ENCODE data around the gene SLC2A11. TPM values are rescaled to one million over a fixed set of nuclear protein-coding genes. Genes with fewer than 3 reads are reported as not detected.
"Not testable (repeated sequence)": the region's sequence is repeated elsewhere in the genome, so short reads cannot be mapped to it uniquely, and the experiment has no call there.

SLC2A11 gene
- total RNA-seq, 1 experiment from 2014 or later, result 18.9 TPM

- H3K36me3 Mint-ChIP-seq (ENCODE audit: insufficient read depth, unreplicated experiment), result peaks cover 8% of the 10 kb centered on the region
- TF ChIP-seq, protein P1, sequence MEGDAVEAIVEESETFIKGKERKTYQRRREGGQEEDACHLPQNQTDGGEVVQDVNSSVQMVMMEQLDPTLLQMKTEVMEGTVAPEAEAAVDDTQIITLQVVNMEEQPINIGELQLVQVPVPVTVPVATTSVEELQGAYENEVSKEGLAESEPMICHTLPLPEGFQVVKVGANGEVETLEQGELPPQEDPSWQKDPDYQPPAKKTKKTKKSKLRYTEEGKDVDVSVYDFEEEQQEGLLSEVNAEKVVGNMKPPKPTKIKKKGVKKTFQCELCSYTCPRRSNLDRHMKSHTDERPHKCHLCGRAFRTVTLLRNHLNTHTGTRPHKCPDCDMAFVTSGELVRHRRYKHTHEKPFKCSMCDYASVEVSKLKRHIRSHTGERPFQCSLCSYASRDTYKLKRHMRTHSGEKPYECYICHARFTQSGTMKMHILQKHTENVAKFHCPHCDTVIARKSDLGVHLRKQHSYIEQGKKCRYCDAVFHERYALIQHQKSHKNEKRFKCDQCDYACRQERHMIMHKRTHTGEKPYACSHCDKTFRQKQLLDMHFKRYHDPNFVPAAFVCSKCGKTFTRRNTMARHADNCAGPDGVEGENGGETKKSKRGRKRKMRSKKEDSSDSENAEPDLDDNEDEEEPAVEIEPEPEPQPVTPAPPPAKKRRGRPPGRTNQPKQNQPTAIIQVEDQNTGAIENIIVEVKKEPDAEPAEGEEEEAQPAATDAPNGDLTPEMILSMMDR (IDR thresholded peaks at IDR 0.05; ENCODE audit: unreplicated experiment), result no peak
- CTCF ChIA-PET, result interaction anchor here (0.6 to 1.9 kb wide), 13 partner anchors 8 to 134 kb away, joined by 3 to 20 read pairs (median 4); partner anchors contain the start of genes CHCHD10, MIF and SLC2A11
Observed at GRCh38 chr22:23850136-23850611, 7.5 kb upstream of the SLC2A11 start.

GRCh38 chr22:23856721-23857605 is 712 bp upstream of the SLC2A11 start:
- TF ChIP-seq, protein P1 (IDR thresholded peaks at IDR 0.05; ENCODE audit: unreplicated experiment), result no peak
- no TSS peak for BruUV-seq (replicated peaks)
- H3K4me1 Mint-ChIP-seq (ENCODE audit: low read depth, unreplicated experiment), result peaks cover 21% of the 10 kb centered on the region
- peaks cover 22% of the 10 kb centered on the region for H3K36me3 Mint-ChIP-seq (ENCODE audit: insufficient read depth, unreplicated experiment)
- CTCF ChIA-PET, result interaction anchor here (0.5 to 2.3 kb wide), 21 partner anchors 7 to 1591 kb away, joined by 3 to 18 read pairs (median 4); partner anchors contain the start of genes CHCHD10 and MIF
- peak overlapping the region; percentile 74 for H3K27ac Mint-ChIP-seq (ENCODE audit: unreplicated experiment)
- H3K9me3 Mint-ChIP-seq (ENCODE audit: low read depth, unreplicated experiment), result no peaks in the 10 kb centered on the region
- H3K27me3 Mint-ChIP-seq (ENCODE audit: unreplicated experiment), result no peaks in the 10 kb centered on the region
- peak; percentile 53 for DNase-seq
- peak overlapping the region; percentile 95 for H3K4me3 Mint-ChIP-seq (ENCODE audit: low read depth, unreplicated experiment)
- intact Hi-C loops (cut with micrococcal nuclease; ENCODE audit: unreplicated experiment), result no loop called here

More at GRCh38 chr22:23850136-23850611, 7.5 kb upstream of the SLC2A11 start:
- Mint-ChIP-seq H3K4me3 (ENCODE audit: low read depth, unreplicated experiment) (peak overlapping the region; percentile 70), H3K4me1 (ENCODE audit: low read depth, unreplicated experiment) (no peaks in the 10 kb centered on the region), H3K27me3 (ENCODE audit: unreplicated experiment) (peaks cover 3% of the 10 kb centered on the region), H3K9me3 (ENCODE audit: low read depth, unreplicated experiment) (no peaks in the 10 kb centered on the region), H3K27ac (ENCODE audit: unreplicated experiment) (no peak overlapping the region)
- intact Hi-C loops (cut with micrococcal nuclease; ENCODE audit: unreplicated experiment), result no loop called here
- DNase-seq, result peak; percentile 59
- no TSS peak for BruUV-seq (replicated peaks)

GRCh38 chr22:23858484-23858815 is 775 bp downstream of the SLC2A11 start:
- Mint-ChIP-seq H3K27ac (ENCODE audit: unreplicated experiment) (peak overlapping the region; percentile 74), H3K27me3 (ENCODE audit: unreplicated experiment) (no peaks in the 10 kb centered on the region), H3K4me3 (ENCODE audit: low read depth, unreplicated experiment) (peak overlapping the region; percentile 95), H3K4me1 (ENCODE audit: low read depth, unreplicated experiment) (peaks cover 21% of the 10 kb centered on the region), H3K36me3 (ENCODE audit: insufficient read depth, unreplicated experiment) (peaks cover 22% of the 10 kb centered on the region), H3K9me3 (ENCODE audit: low read depth, unreplicated experiment) (no peaks in the 10 kb centered on the region)
- CTCF ChIA-PET, result interaction anchor here (0.7 to 2.3 kb wide), 3 partner anchors 9 to 260 kb away, joined by 7 to 18 read pairs (median 7); no protein-coding TSS in a partner anchor
- BruUV-seq (replicated peaks), result no TSS peak
- intact Hi-C loops (cut with micrococcal nuclease; ENCODE audit: unreplicated experiment), result no loop called here
- TF ChIP-seq, protein P1 (IDR thresholded peaks at IDR 0.05; ENCODE audit: unreplicated experiment), result no peak
- no peak for DNase-seq

DNA sequence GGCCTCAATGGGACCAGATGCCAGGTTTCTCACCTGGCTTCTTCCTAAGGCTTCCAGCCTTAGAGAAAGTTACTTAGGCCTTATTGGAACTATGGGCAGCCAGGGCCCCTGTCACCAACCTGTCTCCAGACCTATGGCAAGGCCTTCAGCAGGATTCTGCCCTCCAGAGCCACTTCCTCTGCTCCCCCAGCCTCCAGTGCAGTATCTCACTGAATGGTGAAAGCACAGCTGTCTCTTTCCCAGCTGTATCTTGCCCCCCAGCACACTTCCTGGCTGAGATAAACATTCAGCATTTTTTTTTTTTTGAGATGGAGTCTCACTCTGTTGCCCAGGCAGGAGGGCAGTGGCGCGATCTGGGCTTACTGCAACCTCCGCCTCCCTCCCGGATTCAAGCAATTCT is 1.5 kb downstream of the SLC2A11 start:
- peak overlapping the region; percentile 95 for H3K4me3 Mint-ChIP-seq (ENCODE audit: low read depth, unreplicated experiment)
- CTCF ChIA-PET, result interaction anchor here (2.3 kb wide), 1 partner anchor 9 kb away, joined by 18 read pairs; no protein-coding TSS in a partner anchor

DNA sequence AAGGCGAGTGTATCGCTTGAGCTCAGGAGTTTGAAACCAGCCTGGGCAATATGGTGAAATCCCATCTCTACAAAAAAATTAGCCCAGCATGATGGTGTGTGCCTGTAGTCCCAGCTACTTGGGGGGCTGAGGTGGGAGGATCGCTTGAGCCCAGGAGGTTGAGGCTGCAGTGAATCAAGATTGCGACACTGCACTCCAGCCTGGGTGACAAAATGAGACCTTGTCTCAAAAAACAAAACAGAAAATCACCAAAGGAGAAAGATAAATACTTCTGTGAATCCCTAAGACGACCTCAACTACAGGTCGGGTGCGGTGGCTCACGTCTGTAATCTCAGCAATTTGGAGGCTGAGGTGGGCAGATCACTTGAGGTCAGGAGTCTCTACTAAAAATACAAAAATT is 2.5 kb downstream of the SLC2A11 start:
- BruUV-seq (replicated peaks); H3K4me3 Mint-ChIP-seq (ENCODE audit: low read depth, unreplicated experiment); H3K27me3 Mint-ChIP-seq (ENCODE audit: unreplicated experiment); DNase-seq; H3K9me3 Mint-ChIP-seq (ENCODE audit: low read depth, unreplicated experiment); CTCF ChIA-PET; H3K27ac Mint-ChIP-seq (ENCODE audit: unreplicated experiment): not testable (repeated sequence)
- Mint-ChIP-seq H3K4me1 (ENCODE audit: low read depth, unreplicated experiment) (peaks cover 21% of the 10 kb centered on the region), H3K36me3 (ENCODE audit: insufficient read depth, unreplicated experiment) (peaks cover 27% of the 10 kb centered on the region)
- intact Hi-C loops (cut with micrococcal nuclease; ENCODE audit: unreplicated experiment), result loop anchor here (5.0 kb wide), 1 partner anchor 97 kb away; no protein-coding TSS in a partner anchor

More for the DNA sequence above, 1.5 kb downstream of the SLC2A11 start:
- Mint-ChIP-seq H3K9me3 (ENCODE audit: low read depth, unreplicated experiment) (no peaks in the 10 kb centered on the region), H3K36me3 (ENCODE audit: insufficient read depth, unreplicated experiment) (peaks cover 27% of the 10 kb centered on the region), H3K27ac (ENCODE audit: unreplicated experiment) (no peak overlapping the region), H3K27me3 (ENCODE audit: unreplicated experiment) (no peaks in the 10 kb centered on the region), H3K4me1 (ENCODE audit: low read depth, unreplicated experiment) (peaks cover 21% of the 10 kb centered on the region)
- intact Hi-C loops (cut with micrococcal nuclease; ENCODE audit: unreplicated experiment), result no loop called here
- DNase-seq, result no peak
- TF ChIP-seq, protein P1 (IDR thresholded peaks at IDR 0.05; ENCODE audit: unreplicated experiment), result no peak
- no TSS peak for BruUV-seq (replicated peaks)

Measured in Calu3 (cell line).